ENCODE measurements around the gene RTCA.

DNA sequence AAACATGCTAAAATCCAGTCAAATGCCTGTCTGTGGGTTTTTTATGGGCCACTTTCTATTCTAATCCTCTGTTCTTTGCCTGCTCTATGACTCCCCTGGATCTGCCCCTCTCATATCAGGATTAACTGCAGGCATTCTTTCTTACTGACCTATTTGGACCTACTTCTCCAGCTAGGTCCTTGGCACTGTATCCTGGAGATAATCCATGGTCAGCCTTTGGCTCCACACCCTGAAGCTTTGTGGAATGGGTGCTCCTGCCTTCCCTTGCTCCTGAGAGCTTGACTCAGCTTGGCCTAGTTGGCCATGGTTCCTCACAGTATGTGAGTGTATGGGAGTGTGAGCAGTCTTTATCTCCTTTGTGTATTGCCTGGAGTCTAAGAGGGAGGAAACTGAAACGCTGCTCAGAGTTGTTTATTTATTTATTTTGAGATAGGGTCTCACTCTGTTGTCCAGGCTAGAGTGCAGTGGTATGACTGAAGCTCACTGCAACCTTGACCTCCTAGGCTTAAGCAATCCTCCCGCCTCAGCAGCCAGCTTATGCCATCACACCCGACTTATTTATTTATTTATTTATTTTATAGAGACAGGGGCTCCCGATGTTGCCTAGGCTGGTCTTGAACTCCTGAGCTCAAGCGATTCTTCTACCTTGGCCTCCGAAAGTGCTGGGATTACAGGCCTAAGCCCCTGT is 57.5 kb downstream of the RTCA start:
- TF ChIP-seq, protein P1, sequence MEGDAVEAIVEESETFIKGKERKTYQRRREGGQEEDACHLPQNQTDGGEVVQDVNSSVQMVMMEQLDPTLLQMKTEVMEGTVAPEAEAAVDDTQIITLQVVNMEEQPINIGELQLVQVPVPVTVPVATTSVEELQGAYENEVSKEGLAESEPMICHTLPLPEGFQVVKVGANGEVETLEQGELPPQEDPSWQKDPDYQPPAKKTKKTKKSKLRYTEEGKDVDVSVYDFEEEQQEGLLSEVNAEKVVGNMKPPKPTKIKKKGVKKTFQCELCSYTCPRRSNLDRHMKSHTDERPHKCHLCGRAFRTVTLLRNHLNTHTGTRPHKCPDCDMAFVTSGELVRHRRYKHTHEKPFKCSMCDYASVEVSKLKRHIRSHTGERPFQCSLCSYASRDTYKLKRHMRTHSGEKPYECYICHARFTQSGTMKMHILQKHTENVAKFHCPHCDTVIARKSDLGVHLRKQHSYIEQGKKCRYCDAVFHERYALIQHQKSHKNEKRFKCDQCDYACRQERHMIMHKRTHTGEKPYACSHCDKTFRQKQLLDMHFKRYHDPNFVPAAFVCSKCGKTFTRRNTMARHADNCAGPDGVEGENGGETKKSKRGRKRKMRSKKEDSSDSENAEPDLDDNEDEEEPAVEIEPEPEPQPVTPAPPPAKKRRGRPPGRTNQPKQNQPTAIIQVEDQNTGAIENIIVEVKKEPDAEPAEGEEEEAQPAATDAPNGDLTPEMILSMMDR (IDR thresholded peaks at IDR 0.05 in 2 of 3, conservative IDR thresholded peaks at IDR 0.05 in 1 of 3; ENCODE audit: borderline replicate concordance in 1 of 3, insufficient read depth in 1 of 3, low read depth in 2 of 3, low read length in 2 of 3) = no peak
- TF ChIP-seq POLR2AphosphoS5 (IDR thresholded peaks at IDR 0.05; ENCODE audit: low read depth, low read length) (no peak), POLR2A (IDR thresholded peaks at IDR 0.05; ENCODE audit: borderline replicate concordance, extremely low read depth, insufficient read depth, insufficient read length) (no peak), CEBPB (IDR thresholded peaks at IDR 0.05; ENCODE audit: low read depth) (no peak), SRF (IDR thresholded peaks at IDR 0.05; ENCODE audit: low read depth) (no peak), EZH2phosphoT487 (IDR thresholded peaks at IDR 0.05; ENCODE audit: borderline replicate concordance) (no peak), EZH2 (IDR thresholded peaks at IDR 0.05) (no peak), ZNF274 (IDR thresholded peaks at IDR 0.05; ENCODE audit: low read depth, low read length) (no peak), RAD21 (IDR thresholded peaks at IDR 0.05; ENCODE audit: low read depth) (no peak), JUND (IDR thresholded peaks at IDR 0.05) (no peak)
- TF ChIP-seq, protein P2, sequence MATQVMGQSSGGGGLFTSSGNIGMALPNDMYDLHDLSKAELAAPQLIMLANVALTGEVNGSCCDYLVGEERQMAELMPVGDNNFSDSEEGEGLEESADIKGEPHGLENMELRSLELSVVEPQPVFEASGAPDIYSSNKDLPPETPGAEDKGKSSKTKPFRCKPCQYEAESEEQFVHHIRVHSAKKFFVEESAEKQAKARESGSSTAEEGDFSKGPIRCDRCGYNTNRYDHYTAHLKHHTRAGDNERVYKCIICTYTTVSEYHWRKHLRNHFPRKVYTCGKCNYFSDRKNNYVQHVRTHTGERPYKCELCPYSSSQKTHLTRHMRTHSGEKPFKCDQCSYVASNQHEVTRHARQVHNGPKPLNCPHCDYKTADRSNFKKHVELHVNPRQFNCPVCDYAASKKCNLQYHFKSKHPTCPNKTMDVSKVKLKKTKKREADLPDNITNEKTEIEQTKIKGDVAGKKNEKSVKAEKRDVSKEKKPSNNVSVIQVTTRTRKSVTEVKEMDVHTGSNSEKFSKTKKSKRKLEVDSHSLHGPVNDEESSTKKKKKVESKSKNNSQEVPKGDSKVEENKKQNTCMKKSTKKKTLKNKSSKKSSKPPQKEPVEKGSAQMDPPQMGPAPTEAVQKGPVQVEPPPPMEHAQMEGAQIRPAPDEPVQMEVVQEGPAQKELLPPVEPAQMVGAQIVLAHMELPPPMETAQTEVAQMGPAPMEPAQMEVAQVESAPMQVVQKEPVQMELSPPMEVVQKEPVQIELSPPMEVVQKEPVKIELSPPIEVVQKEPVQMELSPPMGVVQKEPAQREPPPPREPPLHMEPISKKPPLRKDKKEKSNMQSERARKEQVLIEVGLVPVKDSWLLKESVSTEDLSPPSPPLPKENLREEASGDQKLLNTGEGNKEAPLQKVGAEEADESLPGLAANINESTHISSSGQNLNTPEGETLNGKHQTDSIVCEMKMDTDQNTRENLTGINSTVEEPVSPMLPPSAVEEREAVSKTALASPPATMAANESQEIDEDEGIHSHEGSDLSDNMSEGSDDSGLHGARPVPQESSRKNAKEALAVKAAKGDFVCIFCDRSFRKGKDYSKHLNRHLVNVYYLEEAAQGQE (IDR thresholded peaks at IDR 0.05; ENCODE audit: low read depth) = no peak
- TF ChIP-seq, protein P3, sequence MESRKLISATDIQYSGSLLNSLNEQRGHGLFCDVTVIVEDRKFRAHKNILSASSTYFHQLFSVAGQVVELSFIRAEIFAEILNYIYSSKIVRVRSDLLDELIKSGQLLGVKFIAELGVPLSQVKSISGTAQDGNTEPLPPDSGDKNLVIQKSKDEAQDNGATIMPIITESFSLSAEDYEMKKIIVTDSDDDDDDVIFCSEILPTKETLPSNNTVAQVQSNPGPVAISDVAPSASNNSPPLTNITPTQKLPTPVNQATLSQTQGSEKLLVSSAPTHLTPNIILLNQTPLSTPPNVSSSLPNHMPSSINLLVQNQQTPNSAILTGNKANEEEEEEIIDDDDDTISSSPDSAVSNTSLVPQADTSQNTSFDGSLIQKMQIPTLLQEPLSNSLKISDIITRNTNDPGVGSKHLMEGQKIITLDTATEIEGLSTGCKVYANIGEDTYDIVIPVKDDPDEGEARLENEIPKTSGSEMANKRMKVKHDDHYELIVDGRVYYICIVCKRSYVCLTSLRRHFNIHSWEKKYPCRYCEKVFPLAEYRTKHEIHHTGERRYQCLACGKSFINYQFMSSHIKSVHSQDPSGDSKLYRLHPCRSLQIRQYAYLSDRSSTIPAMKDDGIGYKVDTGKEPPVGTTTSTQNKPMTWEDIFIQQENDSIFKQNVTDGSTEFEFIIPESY (IDR thresholded peaks at IDR 0.05; ENCODE audit: extremely low read depth, insufficient replicate concordance, low read length) = no peak
- TF ChIP-seq, protein P4, sequence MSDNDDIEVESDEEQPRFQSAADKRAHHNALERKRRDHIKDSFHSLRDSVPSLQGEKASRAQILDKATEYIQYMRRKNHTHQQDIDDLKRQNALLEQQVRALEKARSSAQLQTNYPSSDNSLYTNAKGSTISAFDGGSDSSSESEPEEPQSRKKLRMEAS (IDR thresholded peaks at IDR 0.05) = no peak
